Lung (tissue), 12 donors: ENCODE results near the gene HOXB1. TPM values are rescaled to one million over a fixed set of nuclear protein-coding genes. Genes with fewer than 3 reads are reported as not detected.

Experiments used
- ATAC-seq: fragments of 200-7000 bp; cut with Tn5 transposase; one replicate; pipeline ENCODE4 v1.9.1; 2020; ENCODE audit warnings: moderate number of reproducible peaks; ENCODE audit not compliant: insufficient read depth, low FRiP score
- DNase-seq, 3 donors: peaks; one replicate each; pipeline ENCODE4 v3.0.0-alpha.2; 2013 to 2017
- H3K27ac ChIP-seq, 2 donors: one replicate each; pipeline ENCODE4 v1.5.1; 2013; ENCODE audit warnings: mild to moderate bottlenecking in 2 of 2, moderate library complexity in 2 of 2, control low read depth in 1 of 2, inconsistent platforms in 1 of 2, low read depth in 1 of 2, low read length in 1 of 2
- H3K27me3 ChIP-seq, 3 donors: one replicate each; pipeline ENCODE4 v1.5.1; 2013; ENCODE audit warnings: low read length in 2 of 3; ENCODE audit not compliant: control insufficient read depth in 3 of 3, insufficient read depth in 3 of 3
- H3K36me3 ChIP-seq, 4 donors: one replicate each; pipeline ENCODE4 v1.5.1; 2013; ENCODE audit warnings: low read length in 4 of 4, mild to moderate bottlenecking in 1 of 4, moderate library complexity in 1 of 4; ENCODE audit not compliant: control insufficient read depth in 4 of 4, insufficient read depth in 4 of 4
- H3K4me1 ChIP-seq, 5 donors: one replicate each; pipeline ENCODE4 v1.5.1; 2013; ENCODE audit warnings: low read length in 5 of 5, mild to moderate bottlenecking in 2 of 5, moderate library complexity in 1 of 5; ENCODE audit not compliant: control insufficient read depth in 5 of 5, insufficient read depth in 5 of 5
- H3K4me3 ChIP-seq: one replicate; pipeline ENCODE4 v1.5.1; 2013; ENCODE audit warnings: mild to moderate bottlenecking, control low read depth, moderate library complexity
- H3K9ac ChIP-seq, 2 donors: one replicate each; pipeline ENCODE4 v1.5.1; 2013; ENCODE audit warnings: low read length in 2 of 2, control low read depth in 1 of 2; ENCODE audit not compliant: insufficient read depth in 1 of 2
- H3K9me3 ChIP-seq, 4 donors: one replicate each; pipeline ENCODE4 v1.5.1; 2013; ENCODE audit warnings: low read length in 3 of 4, mild to moderate bottlenecking in 1 of 4, moderate library complexity in 1 of 4; ENCODE audit not compliant: control insufficient read depth in 4 of 4, insufficient read depth in 3 of 4
- WGBS, 2 donors: extraction: QIAGEN DNeasy Blood & Tissue Kit; methylation state at CpG; one replicate each; pipeline ENCODE4 v1.1.7; 2013; 5-methylcytosine and 5-hydroxymethylcytosine counted together
- polyA plus RNA-seq, 2 donors: library from polyadenylated mRNA; stranded (reverse); fragments of 200-250 nt; gene quantifications; one replicate each; pipeline ENCODE4 v1.2.1, GENCODE V29; 2013
- total RNA-seq, 2 donors: library from RNA; depleted of rRNA in 1 of 2; stranded (reverse); fragments of >200 nt in 1 of 2; gene quantifications; one replicate each; pipeline ENCODE4 v1.2.1, GENCODE V29; 2014 to 2021
- TF ChIP-seq, protein P1 (sequence below): IDR thresholded peaks from 2 replicates; pipeline ENCODE4 v1.5.1; 2012; ENCODE audit warnings: mild to moderate bottlenecking; ENCODE audit errors: control extremely low read depth, extremely low read depth
- donor health status: control.
- donor health status: control.
- donor health status: Bipolar disorder and iron deficiency.
- donor health status: healthy.
- donor health status: DM: yes; HTN: yes; CAD: no.

HOXB1 gene
- total and polyA plus RNA-seq, 4 donors, result not detected

DNA sequence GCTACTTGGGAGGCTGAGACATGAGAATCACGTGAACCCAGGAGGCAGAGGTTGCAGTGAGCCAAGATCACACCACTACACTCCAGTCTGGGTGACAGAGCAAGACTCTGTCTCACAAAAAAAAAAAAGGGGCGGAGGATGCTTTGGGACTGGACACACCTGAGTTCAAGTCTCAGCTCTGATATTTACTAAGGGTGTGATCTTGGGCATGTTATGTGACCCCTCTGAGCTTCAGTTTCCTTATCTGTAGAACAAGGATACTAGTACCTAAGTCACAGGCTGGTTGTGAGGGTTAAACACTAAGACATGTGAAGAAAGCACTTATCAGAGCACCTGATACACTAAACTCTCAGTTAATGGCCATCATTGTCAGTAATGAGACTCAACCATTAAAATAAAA lies 25.9 kb downstream of the HOXB1 start:
- H3K4me3 ChIP-seq, result no peak overlapping the region
- H3K27ac ChIP-seq, result no peak overlapping the region
- TF ChIP-seq, protein P1, sequence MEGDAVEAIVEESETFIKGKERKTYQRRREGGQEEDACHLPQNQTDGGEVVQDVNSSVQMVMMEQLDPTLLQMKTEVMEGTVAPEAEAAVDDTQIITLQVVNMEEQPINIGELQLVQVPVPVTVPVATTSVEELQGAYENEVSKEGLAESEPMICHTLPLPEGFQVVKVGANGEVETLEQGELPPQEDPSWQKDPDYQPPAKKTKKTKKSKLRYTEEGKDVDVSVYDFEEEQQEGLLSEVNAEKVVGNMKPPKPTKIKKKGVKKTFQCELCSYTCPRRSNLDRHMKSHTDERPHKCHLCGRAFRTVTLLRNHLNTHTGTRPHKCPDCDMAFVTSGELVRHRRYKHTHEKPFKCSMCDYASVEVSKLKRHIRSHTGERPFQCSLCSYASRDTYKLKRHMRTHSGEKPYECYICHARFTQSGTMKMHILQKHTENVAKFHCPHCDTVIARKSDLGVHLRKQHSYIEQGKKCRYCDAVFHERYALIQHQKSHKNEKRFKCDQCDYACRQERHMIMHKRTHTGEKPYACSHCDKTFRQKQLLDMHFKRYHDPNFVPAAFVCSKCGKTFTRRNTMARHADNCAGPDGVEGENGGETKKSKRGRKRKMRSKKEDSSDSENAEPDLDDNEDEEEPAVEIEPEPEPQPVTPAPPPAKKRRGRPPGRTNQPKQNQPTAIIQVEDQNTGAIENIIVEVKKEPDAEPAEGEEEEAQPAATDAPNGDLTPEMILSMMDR, result no peak
- H3K4me1 ChIP-seq, result peaks cover 0 to 16% (median 0%) of the 10 kb centered on the region in 5 donors
- no peaks in the 10 kb centered on the region for H3K9me3 ChIP-seq
- WGBS, 2 donors, result 86 to 93% methylated on average over 2 of the region's 2 CpGs
- ATAC-seq (no peak), DNase-seq (no peak)
- no peak overlapping the region for H3K9ac ChIP-seq
- peaks cover 0 to 17% (median 3%) of the 10 kb centered on the region in 3 donors for H3K27me3 ChIP-seq
- no peaks in the 10 kb centered on the region for H3K36me3 ChIP-seq

DNA sequence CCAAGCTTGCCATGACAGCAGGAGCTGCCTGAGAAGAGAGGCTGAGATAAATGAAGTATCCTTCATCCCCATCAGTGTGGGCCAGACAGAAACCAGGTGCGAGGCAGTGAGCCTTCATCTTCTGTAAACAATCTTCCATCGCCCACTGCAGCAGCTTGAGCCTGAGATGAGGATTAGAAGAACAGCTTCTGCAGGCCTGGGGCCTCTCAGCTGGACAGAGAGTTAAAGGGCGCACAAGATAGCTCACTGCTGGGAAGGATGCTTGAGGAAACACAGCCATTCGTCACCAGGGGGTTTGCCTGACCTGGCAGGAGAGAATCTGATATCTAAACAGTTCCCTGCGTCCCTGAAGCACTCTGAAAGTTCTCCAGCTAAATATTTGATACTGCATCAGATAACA lies 27.1 kb downstream of the HOXB1 start:
- TF ChIP-seq, protein P1, result no peak
- H3K4me1 ChIP-seq, result peaks cover 0 to 17% (median 0%) of the 10 kb centered on the region in 5 donors
- H3K9ac ChIP-seq, result no peak overlapping the region
- H3K9me3 ChIP-seq, result no peaks in the 10 kb centered on the region
- H3K36me3 ChIP-seq, result no peaks in the 10 kb centered on the region
- DNase-seq, result no peak
- H3K27me3 ChIP-seq, result peaks cover 0 to 17% (median 3%) of the 10 kb centered on the region in 3 donors
- H3K27ac ChIP-seq, result no peak overlapping the region
- H3K4me3 ChIP-seq, result no peak overlapping the region
- ATAC-seq, result no peak
- 63 to 79% methylated on average over 5 of the region's 5 CpGs for WGBS, 2 donors

DNA sequence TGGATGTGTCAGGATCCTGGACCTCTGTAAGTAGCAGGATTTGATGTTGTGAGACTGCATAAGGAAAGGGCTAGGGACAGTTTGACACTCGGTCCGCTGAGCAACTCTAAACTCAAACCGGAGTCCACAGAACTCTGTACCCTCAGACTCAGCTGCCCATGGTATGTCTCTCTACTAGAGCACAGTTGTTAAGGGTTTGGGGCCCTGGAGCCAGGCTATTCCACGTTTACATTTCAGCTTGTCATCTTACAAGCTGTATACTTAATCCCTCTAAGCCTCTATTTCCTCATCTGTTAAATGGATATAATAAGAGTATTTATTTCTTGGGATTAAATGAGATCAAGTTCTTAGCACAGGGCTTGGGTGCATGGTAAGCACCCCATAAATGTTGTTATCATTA lies 27.9 kb downstream of the HOXB1 start:
- TF ChIP-seq, protein P1, result no peak
- 79 to 92% methylated on average over 4 of the region's 4 CpGs for WGBS, 2 donors
- no peak overlapping the region for H3K9ac ChIP-seq
- H3K9me3 ChIP-seq, result no peaks in the 10 kb centered on the region
- no peaks in the 10 kb centered on the region for H3K36me3 ChIP-seq
- H3K4me1 ChIP-seq, result peaks cover 0 to 25% (median 8%) of the 10 kb centered on the region in 5 donors
- ATAC-seq, result no peak
- H3K27me3 ChIP-seq, result peaks cover 0 to 15% (median 3%) of the 10 kb centered on the region in 3 donors
- no peak overlapping the region for H3K4me3 ChIP-seq
- no peak overlapping the region for H3K27ac ChIP-seq
- no peak for DNase-seq

DNA sequence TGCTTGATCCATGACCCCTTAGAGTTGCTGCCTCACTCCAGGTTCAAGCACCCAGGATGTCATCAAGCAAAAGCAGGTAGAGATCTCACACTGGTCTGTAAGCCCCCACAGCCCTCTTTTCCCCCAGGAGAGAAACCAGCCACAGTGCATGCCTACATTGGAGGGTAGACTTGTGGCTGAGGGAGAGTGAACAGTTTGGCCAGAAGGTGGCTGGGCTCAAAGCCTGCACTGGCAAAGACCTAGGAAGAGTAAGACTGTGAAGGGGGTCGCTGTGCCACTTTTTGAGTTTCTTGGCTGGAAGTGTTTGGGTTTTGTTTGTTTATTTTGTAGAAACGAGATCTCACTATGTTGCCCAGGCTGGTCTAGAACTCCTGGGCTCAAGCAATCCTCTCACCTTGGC lies 28.5 kb downstream of the HOXB1 start:
- WGBS, 2 donors, result 72 to 84% methylated on average over 2 of the region's 2 CpGs
- ATAC-seq (no peak), DNase-seq (no peak)
- Histone ChIP-seq H3K27ac (no peak overlapping the region), H3K9ac (no peak overlapping the region), H3K4me1 (peaks cover 0 to 31% (median 10%) of the 10 kb centered on the region in 5 donors), H3K4me3 (no peak overlapping the region), H3K27me3 (peaks cover 0 to 18% (median 3%) of the 10 kb centered on the region in 3 donors), H3K9me3 (no peaks in the 10 kb centered on the region), H3K36me3 (no peaks in the 10 kb centered on the region)
- TF ChIP-seq, protein P1, result no peak
